ENCODE measurements around the gene LPIN1. TPM values are rescaled to one million over a fixed set of nuclear protein-coding genes. Genes with fewer than 3 reads are reported as not detected.
"Not testable (repeated sequence)": the region's sequence is repeated elsewhere in the genome, so short reads cannot be mapped to it uniquely, and the experiment has no call there.

LPIN1 gene
- total RNA-seq, 1 experiment from 2014 or later: 139 TPM

DNA sequence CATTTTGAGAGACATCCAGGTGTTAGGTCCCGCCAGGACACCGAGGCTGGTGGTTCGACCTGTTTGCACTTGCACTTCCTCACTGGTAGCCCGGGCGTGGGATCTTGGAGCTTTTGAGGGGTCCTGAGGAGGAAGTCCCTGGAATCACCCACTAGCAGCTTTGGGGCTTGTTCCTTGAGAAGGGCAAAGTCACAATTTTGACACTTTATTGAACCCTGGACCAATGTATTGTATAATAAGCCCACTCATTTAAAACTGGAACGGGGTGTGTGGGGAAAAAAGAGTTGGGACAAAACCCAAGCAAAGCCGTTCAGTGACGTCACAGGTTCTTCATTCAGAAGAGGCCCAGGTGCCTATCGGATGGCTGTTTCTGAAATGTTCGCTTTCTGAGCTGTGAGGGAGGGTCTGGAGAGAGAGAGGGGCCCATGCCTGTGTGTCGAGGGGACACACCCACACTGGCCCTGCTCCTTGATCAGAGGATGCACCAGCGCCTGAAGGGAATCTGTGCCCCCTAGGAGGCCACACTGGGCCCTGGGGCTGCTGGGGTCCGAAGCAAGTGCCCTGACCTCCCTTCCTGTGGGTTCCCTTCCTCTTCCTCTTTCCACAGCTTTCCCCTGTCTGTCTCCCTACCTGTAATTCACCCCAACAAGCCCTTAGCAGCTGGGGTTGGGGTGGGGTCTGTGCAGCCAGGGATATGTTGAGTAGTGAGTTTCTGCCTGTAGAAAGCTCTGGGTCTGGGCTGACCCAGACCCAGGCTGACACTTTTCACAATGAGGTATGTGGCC, 2.6 kb downstream of the LPIN1 start:
- Histone ChIP-seq H3K9me3 (no peaks in the 10 kb centered on the region), H3K27me3 (no peaks in the 10 kb centered on the region), H3K4me3 (peak overlapping the region; percentile 92; the same call in 1 of the 2 replicates), H3K36me3 (peaks cover 52% of the 10 kb centered on the region)
- no peak for DNase-seq

DNA sequence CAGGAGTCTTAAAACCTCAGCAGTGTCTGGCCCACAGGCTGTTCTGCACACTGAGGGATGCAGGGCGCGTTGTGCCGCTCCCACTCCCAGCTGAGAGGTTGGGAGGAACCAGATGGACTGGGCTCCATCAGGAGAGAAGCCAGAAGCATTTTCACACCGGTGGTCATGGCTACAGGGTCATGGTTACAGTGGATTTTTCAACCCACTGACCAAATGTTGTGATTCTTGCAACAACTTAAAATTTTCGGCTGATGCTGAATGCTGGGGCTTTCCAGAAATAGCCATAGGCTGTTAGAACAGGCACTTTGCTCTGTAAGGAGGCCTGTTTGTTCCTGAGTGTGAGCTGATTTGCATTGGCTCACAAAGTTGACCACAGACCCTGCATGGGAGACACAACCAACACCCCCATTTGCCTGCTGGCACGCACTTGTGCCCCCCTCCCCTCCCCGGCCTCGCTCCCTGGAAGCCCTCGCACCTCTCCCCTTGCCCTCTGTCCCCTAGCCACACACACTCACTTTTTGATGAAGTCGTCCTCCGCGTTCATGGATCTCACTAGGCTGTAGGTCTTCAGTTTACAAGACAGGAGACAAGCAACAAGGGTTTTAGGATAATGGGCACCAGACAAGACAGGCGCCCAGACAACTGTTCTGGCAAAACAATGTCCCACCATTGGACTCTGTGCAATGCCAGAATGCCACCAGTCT, 3.4 kb downstream of the LPIN1 start:
- Histone ChIP-seq H3K4me3 (no peak overlapping the region), H3K27me3 (no peaks in the 10 kb centered on the region), H3K36me3 (peaks cover 55% of the 10 kb centered on the region), H3K9me3 (no peaks in the 10 kb centered on the region)
- no peak for DNase-seq

- Histone ChIP-seq H3K27me3 (no peaks in the 10 kb centered on the region), H3K4me3 (no peak overlapping the region), H3K9me3 (no peaks in the 10 kb centered on the region), H3K36me3 (peaks cover 60% of the 10 kb centered on the region)
- DNase-seq: no peak
Measured at GRCh38 chr2:11750422-11750821, 4.0 kb downstream of the LPIN1 start.

DNA sequence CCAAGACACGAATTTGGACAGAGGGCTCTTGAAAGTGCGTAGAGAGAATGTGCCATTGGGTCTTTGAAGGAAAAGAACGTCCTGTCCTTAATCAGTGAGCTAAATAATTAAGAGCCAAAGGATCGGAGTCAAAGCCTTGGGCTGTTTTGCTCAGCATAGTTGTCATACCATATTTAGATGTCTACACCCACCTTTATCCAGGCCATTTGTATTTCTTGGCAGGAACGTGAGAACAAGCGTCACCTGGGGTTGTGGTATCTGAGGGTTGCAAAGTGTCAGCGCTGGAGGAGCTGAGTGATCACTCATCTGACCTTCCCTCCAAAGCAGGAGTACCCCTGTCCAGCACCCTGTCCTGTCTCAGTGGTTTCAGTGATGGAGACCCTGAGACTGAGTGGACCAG, 4.5 kb downstream of the LPIN1 start:
- H3K4me3 ChIP-seq: no peak overlapping the region
- DNase-seq: no peak
- no peaks in the 10 kb centered on the region for H3K9me3 ChIP-seq
- H3K36me3 ChIP-seq: peaks cover 63% of the 10 kb centered on the region
- H3K27me3 ChIP-seq: no peaks in the 10 kb centered on the region

GRCh38 chr2:11752906-11753305, 6.5 kb downstream of the LPIN1 start:
- H3K4me3 ChIP-seq: no peak overlapping the region
- no peaks in the 10 kb centered on the region for H3K27me3 ChIP-seq
- H3K9me3 ChIP-seq: no peaks in the 10 kb centered on the region
- H3K36me3 ChIP-seq: peaks cover 74% of the 10 kb centered on the region
- no peak for DNase-seq

GRCh38 chr2:11753452-11753885, 7.0 kb downstream of the LPIN1 start:
- Histone ChIP-seq H3K36me3 (peaks cover 74% of the 10 kb centered on the region), H3K9me3 (no peaks in the 10 kb centered on the region), H3K4me3 (no peak overlapping the region), H3K27me3 (no peaks in the 10 kb centered on the region)
- DNase-seq: peak; percentile 82

DNA sequence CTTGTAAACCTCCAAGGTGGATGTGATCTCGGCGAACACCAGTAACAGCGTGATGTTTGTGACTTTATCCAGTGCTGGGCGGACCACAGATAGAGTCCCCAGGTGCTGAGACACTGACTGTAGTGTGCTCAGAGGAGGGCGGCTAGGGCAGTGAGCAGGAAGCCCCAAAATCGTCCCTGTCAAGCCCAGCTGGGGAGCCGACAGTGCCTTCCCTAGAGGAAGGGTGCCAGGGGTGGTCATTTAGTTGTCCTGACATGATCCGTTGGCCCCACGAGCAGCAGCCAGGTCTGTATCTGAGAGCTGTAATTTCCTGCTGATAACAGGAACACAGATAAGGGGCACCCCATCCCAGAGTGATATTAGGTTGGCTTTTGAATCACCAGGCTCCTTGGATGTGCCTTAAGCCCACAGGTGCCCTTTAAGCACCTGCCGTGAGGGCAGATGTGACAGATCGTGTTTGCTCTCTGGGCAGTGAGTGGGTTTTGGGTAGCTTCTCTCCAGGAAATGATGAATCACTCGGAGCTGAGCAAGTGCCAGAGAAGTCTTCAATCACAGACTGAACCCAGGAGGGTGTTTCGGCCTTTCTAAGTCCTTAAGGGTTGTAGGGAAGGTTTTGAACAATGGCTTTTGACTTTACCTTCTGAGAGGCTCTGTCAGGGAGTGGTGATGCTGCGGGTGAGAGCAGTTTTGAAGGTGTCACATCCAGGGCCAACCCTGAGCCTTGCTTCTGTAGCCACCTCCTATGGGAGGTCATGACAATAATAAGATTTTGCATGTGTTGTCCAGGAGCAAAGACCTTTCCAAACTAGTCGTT, 7.7 kb downstream of the LPIN1 start:
- Histone ChIP-seq H3K36me3 (peaks cover 74% of the 10 kb centered on the region), H3K4me3 (no peak overlapping the region), H3K27me3 (no peaks in the 10 kb centered on the region), H3K9me3 (no peaks in the 10 kb centered on the region)
- peak; percentile 97 for DNase-seq

GRCh38 chr2:11754700-11755015, 8.2 kb downstream of the LPIN1 start:
- no peak for DNase-seq
- Histone ChIP-seq H3K27me3 (no peaks in the 10 kb centered on the region), H3K4me3 (no peak overlapping the region), H3K36me3 (peaks cover 72% of the 10 kb centered on the region), H3K9me3 (no peaks in the 10 kb centered on the region)

DNA sequence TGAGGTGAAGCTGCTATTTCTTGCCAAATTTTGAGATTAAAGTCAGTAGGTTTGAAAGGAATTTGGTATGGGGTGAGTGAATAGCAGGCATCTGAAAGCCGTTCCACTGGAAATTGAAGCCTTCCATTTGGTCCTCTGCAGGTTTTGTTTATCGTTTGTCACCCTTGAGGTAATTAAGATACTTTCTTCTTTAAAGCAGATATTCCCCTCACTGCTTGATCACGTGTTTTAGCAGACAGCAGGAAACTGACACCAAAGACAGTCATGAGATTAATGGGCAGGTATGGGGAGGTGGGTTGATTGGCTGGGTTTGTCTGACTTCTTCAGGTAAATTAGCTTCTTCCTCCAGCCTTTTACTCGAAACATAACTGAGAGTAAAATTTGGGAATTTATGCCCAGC, 10.7 kb downstream of the LPIN1 start:
- H3K4me3 ChIP-seq: no peak overlapping the region
- peaks cover 67% of the 10 kb centered on the region for H3K36me3 ChIP-seq

DNA sequence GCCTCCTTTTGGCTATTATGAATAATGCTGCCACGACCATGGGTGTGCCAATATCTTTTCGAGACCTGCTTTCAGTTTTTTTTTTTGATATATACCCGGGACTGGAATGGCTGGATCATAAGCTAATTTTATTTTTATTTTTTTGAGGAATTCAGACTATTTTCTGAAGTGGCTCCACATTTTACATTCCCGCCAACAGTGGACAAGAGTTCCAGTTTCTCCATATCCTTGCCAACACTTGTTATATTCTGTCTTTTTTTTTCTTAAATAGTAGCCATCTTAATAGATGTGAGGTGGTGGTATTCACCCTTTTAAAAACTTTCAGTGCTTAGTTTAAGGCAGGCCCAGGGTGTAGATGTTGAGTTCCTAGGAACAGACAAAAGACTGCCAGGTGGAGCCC, 11.8 kb downstream of the LPIN1 start:
- no peaks in the 10 kb centered on the region for H3K9me3 ChIP-seq
- DNase-seq: no peak
- no peak overlapping the region for H3K4me3 ChIP-seq
- peaks cover 75% of the 10 kb centered on the region for H3K36me3 ChIP-seq
- H3K27me3 ChIP-seq: no peaks in the 10 kb centered on the region

More for the DNA sequence above, 10.7 kb downstream of the LPIN1 start:
- DNase-seq: no peak
- no peaks in the 10 kb centered on the region for H3K9me3 ChIP-seq
- H3K27me3 ChIP-seq: no peaks in the 10 kb centered on the region

DNA sequence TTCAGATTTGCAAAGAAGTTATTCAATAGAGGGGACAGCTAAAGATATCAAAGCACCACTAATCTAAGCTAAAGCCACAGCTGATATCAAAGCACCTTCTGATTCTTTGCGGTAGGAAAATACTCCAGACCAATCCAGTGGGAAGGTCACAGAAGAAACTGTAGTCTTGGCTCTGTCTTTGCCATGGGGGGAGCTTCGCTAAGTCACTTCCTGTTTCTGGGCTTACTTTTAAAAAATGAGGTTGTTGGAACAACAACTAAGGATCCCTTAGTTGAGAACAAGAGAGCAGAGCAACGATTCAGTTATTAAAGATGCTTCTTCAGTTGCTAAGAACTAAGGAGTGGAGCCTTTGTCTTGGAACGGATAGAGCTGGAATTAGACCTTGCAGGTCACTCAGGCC, 12.2 kb downstream of the LPIN1 start:
- no peak overlapping the region for H3K4me3 ChIP-seq
- no peaks in the 10 kb centered on the region for H3K27me3 ChIP-seq
- no peaks in the 10 kb centered on the region for H3K9me3 ChIP-seq
- H3K36me3 ChIP-seq: peaks cover 79% of the 10 kb centered on the region
- DNase-seq: no peak

DNA sequence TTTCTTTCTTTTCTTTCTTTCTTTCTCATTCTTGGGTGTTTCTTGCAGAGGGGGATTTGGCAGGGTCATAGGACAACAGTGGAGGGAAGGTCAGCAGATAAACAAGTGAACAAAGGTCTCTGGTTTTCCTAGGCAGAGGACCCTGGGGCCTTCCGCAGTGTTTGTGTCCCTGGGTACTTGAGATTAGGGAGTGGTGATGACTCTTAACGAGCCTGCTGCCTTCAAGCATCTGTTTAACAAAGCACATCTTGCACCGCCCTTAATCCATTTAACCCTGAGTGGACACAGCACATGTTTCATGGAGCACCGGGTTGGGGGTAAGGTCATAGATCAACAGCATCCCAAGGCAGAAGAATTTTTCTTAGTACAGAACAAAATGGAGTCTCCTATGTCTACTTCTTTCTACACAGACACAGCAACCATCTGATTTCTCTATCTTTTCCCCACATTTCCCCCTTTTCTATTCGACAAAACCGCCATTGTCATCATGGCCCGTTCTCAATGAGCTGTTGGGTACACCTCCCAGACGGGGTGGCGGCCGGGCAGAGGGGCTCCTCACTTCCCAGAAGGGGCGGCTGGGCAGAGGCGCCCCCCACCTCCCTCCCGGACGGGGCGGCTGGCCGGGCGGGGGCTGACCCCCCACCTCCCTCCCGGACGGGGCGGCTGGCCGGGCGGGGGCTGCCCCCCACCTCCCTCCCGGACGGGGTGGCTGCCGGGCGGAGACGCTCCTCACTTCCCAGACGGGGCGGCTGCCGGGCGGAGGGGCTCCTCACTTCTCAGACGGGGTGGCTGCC, 12.9 kb downstream of the LPIN1 start:
- H3K27me3 ChIP-seq, H3K4me3 ChIP-seq, DNase-seq, H3K9me3 ChIP-seq: not testable (repeated sequence)
- peaks cover 85% of the 10 kb centered on the region for H3K36me3 ChIP-seq

DNA sequence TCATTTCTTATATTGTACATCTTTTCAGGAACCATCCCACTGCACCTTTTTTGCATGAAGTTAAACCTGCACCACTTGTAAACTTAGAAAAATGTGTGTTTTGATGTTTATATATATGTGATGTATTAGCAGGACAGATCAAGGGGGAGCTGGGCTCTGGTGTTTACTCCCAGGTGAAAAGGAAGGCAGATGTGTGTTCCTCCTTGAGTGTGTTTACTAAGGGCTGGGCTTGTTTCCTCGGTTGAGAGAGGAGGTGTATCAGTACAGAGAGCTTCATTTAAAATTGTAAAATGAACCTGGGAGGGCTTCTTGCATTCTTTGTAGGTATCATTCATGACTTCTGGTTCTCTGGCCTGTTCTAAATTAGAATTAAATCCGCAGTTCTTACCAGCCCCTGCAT, 14.8 kb downstream of the LPIN1 start:
- no peak for DNase-seq
- H3K36me3 ChIP-seq: peaks cover 89% of the 10 kb centered on the region
- H3K27me3 ChIP-seq: no peaks in the 10 kb centered on the region
- H3K9me3 ChIP-seq: no peaks in the 10 kb centered on the region
- no peak overlapping the region for H3K4me3 ChIP-seq

DNA sequence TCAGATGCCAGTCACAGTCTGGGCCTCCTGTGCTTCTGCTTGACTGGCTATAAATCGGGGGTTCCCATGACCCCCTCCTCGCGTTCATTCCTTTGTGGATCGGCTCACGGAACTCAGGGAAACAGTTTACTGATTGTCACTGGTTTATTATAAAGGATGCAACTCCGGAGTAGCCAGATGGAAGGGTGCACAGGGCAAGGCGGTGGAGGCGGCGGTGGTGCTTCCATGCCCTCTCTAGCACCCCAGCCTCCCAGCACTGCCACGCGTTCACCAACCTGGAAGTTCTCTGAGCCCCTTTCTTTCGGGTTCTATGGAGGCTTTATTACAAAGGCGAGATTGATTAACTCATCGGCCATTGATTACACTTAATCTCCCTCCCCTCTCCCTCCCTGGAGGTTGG, 15.6 kb downstream of the LPIN1 start:
- Histone ChIP-seq H3K9me3 (no peaks in the 10 kb centered on the region), H3K27me3 (no peaks in the 10 kb centered on the region), H3K4me3 (no peak overlapping the region), H3K36me3 (peaks cover 89% of the 10 kb centered on the region)
- no peak for DNase-seq

DNA sequence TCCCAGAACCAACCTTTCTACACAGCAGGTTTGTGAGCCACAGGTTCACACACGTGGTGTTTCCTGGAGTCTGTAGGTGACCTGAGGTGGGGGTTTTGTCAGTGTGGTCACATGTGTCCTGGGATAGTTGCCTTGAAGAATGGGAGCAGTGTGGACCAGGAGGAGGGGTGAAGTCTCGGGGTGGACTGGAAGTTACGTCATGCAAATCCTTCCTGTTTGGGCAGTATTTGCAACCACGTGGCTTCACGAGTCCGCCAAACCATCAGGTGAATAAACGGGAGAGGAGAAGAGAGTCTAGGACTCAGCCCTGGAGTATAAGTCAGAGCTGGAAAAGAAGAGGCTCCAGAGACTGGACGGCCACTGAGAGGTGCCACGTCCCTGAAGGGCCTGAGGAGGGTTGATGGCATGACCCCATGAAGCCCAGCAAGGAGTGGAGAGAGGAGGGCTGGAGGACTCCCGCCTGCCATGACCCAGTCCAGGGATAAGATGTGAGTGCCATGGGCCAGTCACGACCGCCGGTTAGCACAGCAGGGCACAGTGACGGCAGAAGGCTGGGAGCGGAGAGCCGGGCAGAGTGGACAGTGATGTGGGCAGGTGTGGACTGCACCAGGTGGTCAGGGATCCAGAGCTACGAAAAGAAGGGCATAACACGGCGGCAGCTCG, 16.5 kb downstream of the LPIN1 start:
- Histone ChIP-seq H3K9me3 (no peaks in the 10 kb centered on the region), H3K4me3 (no peak overlapping the region), H3K36me3 (peaks cover 89% of the 10 kb centered on the region), H3K27me3 (no peaks in the 10 kb centered on the region)
- no peak for DNase-seq

- Histone ChIP-seq H3K9me3 (no peaks in the 10 kb centered on the region), H3K27me3 (no peaks in the 10 kb centered on the region), H3K4me3 (no peak overlapping the region), H3K36me3 (peaks cover 89% of the 10 kb centered on the region)
- DNase-seq: no peak
Measured at GRCh38 chr2:11764359-11764758, 17.9 kb downstream of the LPIN1 start.

All from MG63 (cell line).